ENCODE measurements around the gene EPHA6. TPM values are rescaled to one million over a fixed set of nuclear protein-coding genes. Genes with fewer than 3 reads are reported as not detected.

The EPHA6 gene
- total and polyA plus RNA-seq, 2 donors (not counting 1 experiment from before 2014, with no cell fraction given), result under 0.01 TPM; not detected in 1

GRCh38 chr3:97430601-97431000 lies 616.2 kb downstream of the EPHA6 start:
- DNase-seq (ENCODE audit: low read depth in 2 of 2), result no peak
- Histone ChIP-seq H3K79me2 (ENCODE audit: control insufficient read depth, insufficient read depth, low read length) (no peaks in the 10 kb centered on the region), H3K27ac (ENCODE audit: insufficient read depth, low read length) (no peak overlapping the region), H4K20me1 (ENCODE audit: control insufficient read depth, extremely low read depth, insufficient read depth, low read length) (no peaks in the 10 kb centered on the region), H3K9me3 (ENCODE audit: control insufficient read depth, insufficient read depth, low read depth, low read length) (no peaks in the 10 kb centered on the region), H3K4me2 (ENCODE audit: extremely low read depth, insufficient read depth, low read length) (no peak overlapping the region), H2AFZ (ENCODE audit: low read length) (no peak overlapping the region), H3K9ac (ENCODE audit: insufficient read depth, low read length) (no peak overlapping the region), H3K4me3 (replicated peaks in 1 of 4; ENCODE audit: control extremely low read depth in 1 of 4, insufficient read depth in 1 of 4, low read depth in 3 of 4, low read length in 4 of 4) (no peak overlapping the region), H3K27me3 (ENCODE audit: control insufficient read depth, insufficient read depth, low read length) (no peaks in the 10 kb centered on the region), H3K36me3 (ENCODE audit: control insufficient read depth, insufficient read depth, low read length) (no peaks in the 10 kb centered on the region), H3K4me1 (ENCODE audit: control insufficient read depth, extremely low read depth, insufficient read depth, low read length) (no peaks in the 10 kb centered on the region)
- TF ChIP-seq, protein P1, sequence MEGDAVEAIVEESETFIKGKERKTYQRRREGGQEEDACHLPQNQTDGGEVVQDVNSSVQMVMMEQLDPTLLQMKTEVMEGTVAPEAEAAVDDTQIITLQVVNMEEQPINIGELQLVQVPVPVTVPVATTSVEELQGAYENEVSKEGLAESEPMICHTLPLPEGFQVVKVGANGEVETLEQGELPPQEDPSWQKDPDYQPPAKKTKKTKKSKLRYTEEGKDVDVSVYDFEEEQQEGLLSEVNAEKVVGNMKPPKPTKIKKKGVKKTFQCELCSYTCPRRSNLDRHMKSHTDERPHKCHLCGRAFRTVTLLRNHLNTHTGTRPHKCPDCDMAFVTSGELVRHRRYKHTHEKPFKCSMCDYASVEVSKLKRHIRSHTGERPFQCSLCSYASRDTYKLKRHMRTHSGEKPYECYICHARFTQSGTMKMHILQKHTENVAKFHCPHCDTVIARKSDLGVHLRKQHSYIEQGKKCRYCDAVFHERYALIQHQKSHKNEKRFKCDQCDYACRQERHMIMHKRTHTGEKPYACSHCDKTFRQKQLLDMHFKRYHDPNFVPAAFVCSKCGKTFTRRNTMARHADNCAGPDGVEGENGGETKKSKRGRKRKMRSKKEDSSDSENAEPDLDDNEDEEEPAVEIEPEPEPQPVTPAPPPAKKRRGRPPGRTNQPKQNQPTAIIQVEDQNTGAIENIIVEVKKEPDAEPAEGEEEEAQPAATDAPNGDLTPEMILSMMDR (conservative IDR thresholded peaks at IDR 0.05 in 1 of 2, IDR thresholded peaks at IDR 0.05 in 1 of 2; ENCODE audit: low read depth in 1 of 2, low read length in 2 of 2), result no peak
- TF ChIP-seq EZH2 (IDR thresholded peaks at IDR 0.05; ENCODE audit: low read length, missing control alignments), result no peak

GRCh38 chr3:97432914-97433313 lies 618.5 kb downstream of the EPHA6 start:
- no peak overlapping the region for H3K4me2 ChIP-seq (ENCODE audit: extremely low read depth, insufficient read depth, low read length)
- H3K79me2 ChIP-seq (ENCODE audit: control insufficient read depth, insufficient read depth, low read length), result no peaks in the 10 kb centered on the region
- no peaks in the 10 kb centered on the region for H3K9me3 ChIP-seq (ENCODE audit: control insufficient read depth, insufficient read depth, low read depth, low read length)
- H2AFZ ChIP-seq (ENCODE audit: low read length), result no peak overlapping the region
- no peak for DNase-seq (ENCODE audit: low read depth in 2 of 2)
- no peaks in the 10 kb centered on the region for H3K36me3 ChIP-seq (ENCODE audit: control insufficient read depth, insufficient read depth, low read length)
- no peaks in the 10 kb centered on the region for H4K20me1 ChIP-seq (ENCODE audit: control insufficient read depth, extremely low read depth, insufficient read depth, low read length)
- H3K4me1 ChIP-seq (ENCODE audit: control insufficient read depth, extremely low read depth, insufficient read depth, low read length), result no peaks in the 10 kb centered on the region
- H3K9ac ChIP-seq (ENCODE audit: insufficient read depth, low read length), result no peak overlapping the region
- H3K27ac ChIP-seq (ENCODE audit: insufficient read depth, low read length), result no peak overlapping the region
- no peak overlapping the region for H3K4me3 ChIP-seq (replicated peaks in 1 of 4; ENCODE audit: control extremely low read depth in 1 of 4, insufficient read depth in 1 of 4, low read depth in 3 of 4, low read length in 4 of 4)
- TF ChIP-seq EZH2 (IDR thresholded peaks at IDR 0.05; ENCODE audit: low read length, missing control alignments), result no peak
- TF ChIP-seq, protein P1 (conservative IDR thresholded peaks at IDR 0.05 in 1 of 2, IDR thresholded peaks at IDR 0.05 in 1 of 2; ENCODE audit: low read depth in 1 of 2, low read length in 2 of 2), result no peak
- H3K27me3 ChIP-seq (ENCODE audit: control insufficient read depth, insufficient read depth, low read length), result no peaks in the 10 kb centered on the region

DNA sequence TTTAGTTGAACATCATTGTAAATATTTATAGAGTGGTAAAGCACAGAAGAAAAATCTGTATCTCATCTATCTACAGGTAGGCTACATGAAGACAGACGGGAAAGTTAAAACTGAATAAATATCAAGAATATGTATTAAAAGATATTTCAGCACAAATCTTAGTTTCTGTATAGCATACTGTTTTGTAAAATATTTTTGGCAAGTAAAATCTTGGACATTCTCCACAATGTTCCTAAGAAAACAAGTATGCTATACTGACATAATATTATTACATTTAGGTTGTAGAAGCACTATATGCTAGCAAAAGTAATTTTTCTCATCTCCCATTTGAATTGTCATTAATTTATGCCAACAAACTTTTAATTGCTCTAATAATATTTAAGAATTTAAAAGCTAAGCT lies 623.7 kb downstream of the EPHA6 start:
- no peaks in the 10 kb centered on the region for H3K9me3 ChIP-seq (ENCODE audit: control insufficient read depth, insufficient read depth, low read depth, low read length)
- H3K36me3 ChIP-seq (ENCODE audit: control insufficient read depth, insufficient read depth, low read length), result no peaks in the 10 kb centered on the region
- H3K4me2 ChIP-seq (ENCODE audit: extremely low read depth, insufficient read depth, low read length), result no peak overlapping the region
- H4K20me1 ChIP-seq (ENCODE audit: control insufficient read depth, extremely low read depth, insufficient read depth, low read length), result no peaks in the 10 kb centered on the region
- DNase-seq (ENCODE audit: low read depth in 2 of 2), result no peak
- H3K27me3 ChIP-seq (ENCODE audit: control insufficient read depth, insufficient read depth, low read length), result no peaks in the 10 kb centered on the region
- no peak overlapping the region for H3K9ac ChIP-seq (ENCODE audit: insufficient read depth, low read length)
- no peak overlapping the region for H3K27ac ChIP-seq (ENCODE audit: insufficient read depth, low read length)
- H3K4me3 ChIP-seq (replicated peaks in 1 of 4; ENCODE audit: control extremely low read depth in 1 of 4, insufficient read depth in 1 of 4, low read depth in 3 of 4, low read length in 4 of 4), result no peak overlapping the region
- no peak overlapping the region for H2AFZ ChIP-seq (ENCODE audit: low read length)
- no peaks in the 10 kb centered on the region for H3K79me2 ChIP-seq (ENCODE audit: control insufficient read depth, insufficient read depth, low read length)
- TF ChIP-seq EZH2 (IDR thresholded peaks at IDR 0.05; ENCODE audit: low read length, missing control alignments), result no peak
- TF ChIP-seq, protein P1 (conservative IDR thresholded peaks at IDR 0.05 in 1 of 2, IDR thresholded peaks at IDR 0.05 in 1 of 2; ENCODE audit: low read depth in 1 of 2, low read length in 2 of 2), result no peak
- H3K4me1 ChIP-seq (ENCODE audit: control insufficient read depth, extremely low read depth, insufficient read depth, low read length), result no peaks in the 10 kb centered on the region
